IgD-negative memory B cell (primary cell): ENCODE data around the gene SCAP. TPM values are rescaled to one million over a fixed set of nuclear protein-coding genes. Genes with fewer than 3 reads are reported as not detected.
A peak's percentile ranks its signal among the peaks of the same experiment; 100 is the strongest.
"Not testable (repeated sequence)": the region's sequence is repeated elsewhere in the genome, so short reads cannot be mapped to it uniquely, and the experiment has no call there.

ENCODE experiments used
- H3K27ac Mint-ChIP-seq, 3 donors: one replicate each; pipeline ENCODE4 v1.8.0; 2020 to 2022; ENCODE audit warnings: mild to moderate bottlenecking in 3 of 3, mixed read lengths in 3 of 3, moderate library complexity in 1 of 3
- H3K27me3 Mint-ChIP-seq: one replicate; pipeline ENCODE4 v1.8.0; 2021; ENCODE audit warnings: mixed read lengths
- H3K36me3 Mint-ChIP-seq: one replicate; pipeline ENCODE4 v1.8.0; 2020; ENCODE audit warnings: mild to moderate bottlenecking, mixed read lengths
- H3K4me1 Mint-ChIP-seq, 3 donors: one replicate each; pipeline ENCODE4 v1.8.0; 2020 to 2022; ENCODE audit warnings: mixed read lengths in 3 of 3, mild to moderate bottlenecking in 1 of 3
- H3K4me3 Mint-ChIP-seq, 4 donors: one replicate each; pipeline ENCODE4 v1.8.0; 2020 to 2022; ENCODE audit warnings: mild to moderate bottlenecking in 4 of 4, mixed read lengths in 4 of 4, moderate library complexity in 3 of 4
- H3K9me3 Mint-ChIP-seq, 3 donors: one replicate each; pipeline ENCODE4 v1.8.0; 2020 to 2021; ENCODE audit warnings: mixed read lengths in 3 of 3, mild to moderate bottlenecking in 1 of 3
- polyA plus RNA-seq: library from polyadenylated mRNA; unstranded; fragments of 300-500 nt; fragmentation: Illumina TruSeq; gene quantifications from one replicate; pipeline ENCODE4 v1.2.3, GENCODE V29; 2021

SCAP gene
- polyA plus RNA-seq, 1 donor from 2014 or later: 38.7 TPM

DNA sequence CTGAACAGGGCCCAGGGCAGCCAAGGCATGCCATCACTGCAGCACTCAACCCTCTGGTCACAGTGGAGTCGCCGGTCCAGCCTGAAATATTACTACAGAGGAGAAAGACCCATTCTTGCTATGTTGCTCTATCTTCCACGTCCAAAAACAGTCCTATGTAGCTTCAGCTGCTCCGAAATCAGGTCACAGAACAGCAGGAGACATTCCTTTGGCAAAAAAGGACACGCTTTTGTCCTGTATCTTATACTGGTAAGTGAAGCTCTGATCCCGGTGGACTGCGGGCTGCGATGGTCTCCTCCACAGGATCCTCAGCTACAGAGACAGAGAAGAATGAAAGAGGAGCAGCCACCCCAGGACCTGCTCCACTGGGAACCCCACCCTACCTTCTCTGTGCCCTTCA lies 20.1 kb upstream of the SCAP start:
- no peaks in the 10 kb centered on the region for H3K9me3 Mint-ChIP-seq
- peaks cover 8% of the 10 kb centered on the region for H3K36me3 Mint-ChIP-seq
- no peak overlapping the region for H3K27ac Mint-ChIP-seq
- no peaks in the 10 kb centered on the region for H3K27me3 Mint-ChIP-seq
- H3K4me3 Mint-ChIP-seq: no peak overlapping the region
- H3K4me1 Mint-ChIP-seq: peaks cover 9 to 17% (median 13%) of the 10 kb centered on the region in 3 donors

DNA sequence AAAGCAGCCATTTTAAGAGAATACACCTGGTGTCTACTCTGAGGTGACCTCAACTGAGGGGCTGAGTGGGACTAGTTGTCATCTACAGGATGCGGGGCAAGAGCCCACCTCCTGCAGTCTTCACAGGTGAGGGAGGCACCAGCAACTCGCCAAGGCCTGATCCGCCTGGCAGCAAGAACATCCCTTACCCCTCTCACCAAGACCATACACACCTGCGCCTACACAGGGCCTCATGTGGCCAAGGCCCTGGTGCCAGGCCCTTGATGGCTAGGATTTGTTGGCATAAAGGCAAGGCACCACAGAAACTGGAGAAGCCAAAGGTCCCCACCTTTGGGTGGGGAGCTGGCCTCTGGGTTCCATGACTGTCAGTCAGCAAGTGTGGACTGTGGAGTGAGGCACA lies 19.4 kb upstream of the SCAP start:
- no peaks in the 10 kb centered on the region for H3K27me3 Mint-ChIP-seq
- H3K4me1 Mint-ChIP-seq: peaks cover 10 to 17% (median 15%) of the 10 kb centered on the region in 3 donors
- H3K27ac Mint-ChIP-seq: no peak overlapping the region
- H3K36me3 Mint-ChIP-seq: peaks cover 8% of the 10 kb centered on the region
- no peaks in the 10 kb centered on the region for H3K9me3 Mint-ChIP-seq
- H3K4me3 Mint-ChIP-seq: no peak overlapping the region

DNA sequence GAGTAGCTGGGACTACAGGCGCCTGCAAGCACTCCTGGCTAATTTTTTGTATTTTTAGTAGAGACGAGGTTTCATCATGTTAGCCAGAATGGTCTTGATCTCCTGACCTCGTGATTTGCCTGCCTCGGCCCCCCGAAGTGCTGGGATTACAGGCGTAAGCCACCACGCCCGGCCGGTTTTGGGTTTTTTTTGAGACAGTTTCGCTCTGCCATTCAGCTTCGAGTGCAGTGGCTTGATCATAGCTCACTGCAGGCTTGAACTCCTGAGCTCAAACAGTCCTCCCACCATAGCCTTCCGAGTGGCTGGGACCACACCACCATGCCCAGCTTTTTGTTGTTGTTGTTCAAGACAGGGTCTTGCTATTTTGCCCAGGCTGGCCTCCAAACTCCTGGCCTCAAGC lies 16.0 kb upstream of the SCAP start:
- H3K36me3 Mint-ChIP-seq: peaks cover 4% of the 10 kb centered on the region
- H3K4me3 Mint-ChIP-seq: peak overlapping the region in 2 of 4 donors; percentile 55 to 78
- H3K27me3 Mint-ChIP-seq: no peaks in the 10 kb centered on the region
- H3K9me3 Mint-ChIP-seq: no peaks in the 10 kb centered on the region
- H3K4me1 Mint-ChIP-seq: peaks cover 10 to 15% (median 14%) of the 10 kb centered on the region in 3 donors
- H3K27ac Mint-ChIP-seq: no peak overlapping the region

DNA sequence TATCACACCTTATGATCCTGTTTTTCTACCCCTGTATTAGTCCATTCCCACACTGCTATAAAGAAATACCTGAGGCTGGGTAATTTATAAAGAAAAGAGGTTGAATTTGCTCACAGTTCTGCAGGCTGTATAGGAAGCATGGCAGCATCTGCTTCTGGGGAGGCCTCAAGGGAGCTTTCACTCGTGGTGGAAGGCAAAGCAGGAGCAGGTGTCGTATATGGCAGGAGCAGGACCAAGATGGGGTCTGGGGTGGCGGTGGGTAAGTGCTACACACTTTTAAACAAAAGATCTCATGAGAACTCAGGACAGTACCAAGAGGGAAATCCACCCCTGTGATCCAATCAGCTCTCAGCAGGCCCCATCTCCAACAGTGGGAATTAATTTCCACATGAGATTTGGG lies 15.4 kb upstream of the SCAP start:
- no peaks in the 10 kb centered on the region for H3K27me3 Mint-ChIP-seq
- H3K27ac Mint-ChIP-seq: peak overlapping the region in 2 of 3 donors; percentile 35 to 59
- no peaks in the 10 kb centered on the region for H3K9me3 Mint-ChIP-seq
- H3K36me3 Mint-ChIP-seq: peaks cover 2% of the 10 kb centered on the region
- H3K4me1 Mint-ChIP-seq: peaks cover 10 to 15% (median 14%) of the 10 kb centered on the region in 3 donors
- H3K4me3 Mint-ChIP-seq: peak overlapping the region in 2 of 4 donors; percentile 55 to 63

DNA sequence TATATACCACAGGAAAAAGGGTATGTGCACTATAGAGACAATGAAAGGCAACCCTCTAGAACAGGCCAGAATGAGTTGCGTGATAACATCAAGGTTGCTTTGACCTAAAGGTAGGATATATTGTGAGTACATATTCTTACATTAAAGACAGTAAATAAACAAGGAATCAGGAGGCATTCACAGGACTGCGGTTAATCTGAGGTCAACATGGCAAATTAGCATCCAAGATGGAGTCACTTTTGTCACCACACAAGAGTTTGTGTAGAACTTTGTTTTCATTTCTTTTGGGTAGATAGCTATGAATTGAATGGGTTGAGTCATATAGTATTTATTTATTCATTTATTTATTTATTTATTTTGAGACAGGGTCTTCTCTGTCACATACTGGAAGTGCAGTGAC lies 11.5 kb upstream of the SCAP start:
- Mint-ChIP-seq H3K27me3 (no peaks in the 10 kb centered on the region), H3K4me1 (peaks cover 6 to 8% (median 8%) of the 10 kb centered on the region in 3 donors), H3K9me3 (no peaks in the 10 kb centered on the region), H3K36me3 (no peaks in the 10 kb centered on the region), H3K27ac (no peak overlapping the region), H3K4me3 (no peak overlapping the region)

DNA sequence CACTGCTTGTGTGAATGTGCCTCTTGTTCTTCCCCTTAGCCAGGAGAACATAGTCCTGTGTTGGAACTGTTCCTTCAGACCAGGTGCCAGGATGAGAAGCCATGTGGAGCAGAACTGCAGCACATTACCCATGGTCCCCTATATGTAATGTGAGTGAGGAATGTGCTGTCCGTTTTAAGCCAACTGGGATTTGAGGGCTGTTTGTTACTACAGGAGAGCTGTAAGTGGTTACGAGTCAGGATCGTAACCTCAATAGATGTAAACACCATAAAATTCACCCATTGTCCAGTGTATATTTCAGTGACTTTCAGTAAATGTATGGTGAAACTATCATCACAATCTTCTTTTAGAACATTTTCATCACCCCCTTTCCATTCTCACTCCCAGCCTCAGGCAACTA lies 10.1 kb upstream of the SCAP start:
- H3K27me3 Mint-ChIP-seq: no peaks in the 10 kb centered on the region

DNA sequence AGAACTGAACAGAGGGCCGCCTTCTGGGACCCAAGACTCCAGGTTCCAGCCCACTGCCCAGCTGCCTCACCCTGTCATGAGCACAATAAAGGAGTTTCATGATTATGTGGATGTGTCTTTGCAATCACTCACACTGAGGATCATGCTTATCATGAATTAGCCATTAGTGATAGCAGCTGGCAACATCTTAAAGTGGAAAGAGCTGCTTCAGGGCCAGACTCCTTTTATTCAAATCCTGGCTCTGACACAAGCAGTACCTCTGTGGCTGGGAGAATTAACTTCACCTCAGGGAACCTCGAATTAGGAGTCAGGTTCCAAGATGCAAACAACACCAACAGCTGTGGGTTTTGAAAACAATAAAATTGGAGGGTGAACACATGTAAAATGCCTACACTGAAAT lies 6.6 kb upstream of the SCAP start:
- no peak overlapping the region for H3K4me3 Mint-ChIP-seq
- H3K27ac Mint-ChIP-seq: peak overlapping the region in 1 of 3 donors; percentile 67
- no peaks in the 10 kb centered on the region for H3K36me3 Mint-ChIP-seq
- no peaks in the 10 kb centered on the region for H3K9me3 Mint-ChIP-seq
- H3K4me1 Mint-ChIP-seq: peaks cover 0 to 2% (median 0%) of the 10 kb centered on the region in 3 donors
- no peaks in the 10 kb centered on the region for H3K27me3 Mint-ChIP-seq

More for the DNA sequence above, 10.1 kb upstream of the SCAP start:
- Mint-ChIP-seq H3K4me3 (no peak overlapping the region), H3K27ac (peak overlapping the region in 1 of 3 donors; percentile 22), H3K4me1 (peaks cover 0 to 4% (median under 1%) of the 10 kb centered on the region in 3 donors), H3K36me3 (no peaks in the 10 kb centered on the region), H3K9me3 (no peaks in the 10 kb centered on the region)

DNA sequence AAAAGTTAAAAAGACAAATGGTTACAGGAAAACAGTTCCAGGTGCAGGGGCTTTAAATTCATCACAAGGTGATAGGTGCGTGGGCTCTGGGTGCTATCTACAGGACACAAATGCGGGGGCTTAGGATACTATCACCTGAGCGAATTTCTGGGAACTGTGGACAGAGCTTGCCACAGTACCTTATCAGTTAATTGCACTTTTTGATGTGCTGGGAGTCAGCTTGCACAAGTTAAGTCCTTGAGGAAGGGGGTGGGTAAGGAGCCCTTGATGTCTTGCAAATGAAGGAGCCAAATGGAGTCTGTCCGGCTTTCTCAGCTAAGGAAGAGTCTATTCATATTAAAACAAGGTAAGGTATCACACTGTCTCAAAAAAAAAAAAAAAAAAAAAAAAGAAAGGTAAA lies 6.0 kb upstream of the SCAP start:
- not testable (repeated sequence) for H3K4me1 Mint-ChIP-seq, H3K9me3 Mint-ChIP-seq, H3K27me3 Mint-ChIP-seq, H3K4me3 Mint-ChIP-seq, H3K36me3 Mint-ChIP-seq
- peak overlapping the region in 1 of 3 donors; percentile 67 for H3K27ac Mint-ChIP-seq

DNA sequence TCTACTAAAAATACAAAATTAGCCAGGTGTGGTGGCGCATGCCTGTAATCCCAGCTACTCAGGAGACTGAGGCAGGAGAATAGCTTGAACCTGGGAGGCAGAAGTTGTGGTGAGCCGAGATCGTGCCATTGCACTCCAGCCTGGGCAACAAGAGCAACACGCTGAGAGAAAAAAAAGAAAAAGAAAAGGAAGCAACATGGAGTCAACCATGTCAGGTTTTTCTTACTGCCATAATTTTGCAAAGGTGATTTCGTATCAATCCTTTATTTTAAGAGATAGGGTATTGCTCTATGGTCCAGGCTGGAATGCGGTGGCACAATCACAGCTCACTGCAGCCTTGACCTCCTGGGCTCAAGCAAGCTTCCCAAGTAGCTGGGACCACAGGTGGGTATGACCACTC lies 4.5 kb upstream of the SCAP start:
- H3K4me3 Mint-ChIP-seq: not testable (repeated sequence)

DNA sequence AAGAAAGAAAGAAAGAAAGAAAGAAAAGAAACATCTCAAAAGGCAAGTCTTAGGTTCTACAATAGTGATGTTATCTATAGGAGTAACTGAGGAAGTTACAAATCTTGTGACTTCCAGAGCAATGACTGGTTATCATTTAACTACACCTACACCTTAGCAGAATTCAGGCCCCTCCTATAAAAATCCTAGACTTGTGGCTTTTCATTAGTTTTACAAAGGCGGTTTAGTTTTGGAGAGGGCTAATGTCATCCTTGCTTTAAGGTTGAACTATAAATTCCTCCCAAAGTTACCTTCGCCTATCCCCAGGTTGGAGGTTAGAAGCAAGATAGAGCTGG lies 4.1 kb upstream of the SCAP start:
- Mint-ChIP-seq H3K27me3 (no peaks in the 10 kb centered on the region), H3K27ac (no peak overlapping the region), H3K9me3 (no peaks in the 10 kb centered on the region), H3K36me3 (peaks cover 1% of the 10 kb centered on the region), H3K4me1 (peaks cover 5 to 12% (median 10%) of the 10 kb centered on the region in 3 donors), H3K4me3 (no peak overlapping the region)

More for the DNA sequence above, 4.5 kb upstream of the SCAP start:
- H3K27me3 Mint-ChIP-seq, H3K36me3 Mint-ChIP-seq, H3K27ac Mint-ChIP-seq, H3K9me3 Mint-ChIP-seq, H3K4me1 Mint-ChIP-seq: not testable (repeated sequence)

DNA sequence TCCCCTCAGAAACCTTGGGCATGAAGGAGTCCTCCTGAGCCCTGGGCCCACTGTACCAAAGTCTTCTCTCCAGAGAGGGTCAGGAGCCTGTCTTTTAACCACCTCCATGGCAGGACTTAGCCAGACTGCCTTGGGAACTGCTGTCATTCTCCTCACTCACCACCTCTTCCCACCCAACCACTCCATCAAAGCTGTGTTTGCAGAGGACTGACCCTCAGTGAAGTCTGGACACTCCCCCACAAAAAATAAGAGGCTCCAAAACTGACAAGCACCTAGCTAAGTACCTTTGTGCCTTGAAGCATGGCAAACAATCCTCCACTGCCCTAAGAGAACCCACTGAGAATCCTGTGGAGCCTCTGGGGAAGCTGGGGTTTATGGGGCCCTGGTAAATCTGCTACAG lies 2.3 kb upstream of the SCAP start:
- peaks cover 1% of the 10 kb centered on the region for H3K36me3 Mint-ChIP-seq
- H3K9me3 Mint-ChIP-seq: no peaks in the 10 kb centered on the region
- peak overlapping the region in 1 of 3 donors; percentile 31 for H3K27ac Mint-ChIP-seq
- H3K4me3 Mint-ChIP-seq: peak overlapping the region in 2 of 4 donors; percentile 12 to 35
- H3K4me1 Mint-ChIP-seq: peaks cover 12 to 22% (median 21%) of the 10 kb centered on the region in 3 donors
- H3K27me3 Mint-ChIP-seq: no peaks in the 10 kb centered on the region

DNA sequence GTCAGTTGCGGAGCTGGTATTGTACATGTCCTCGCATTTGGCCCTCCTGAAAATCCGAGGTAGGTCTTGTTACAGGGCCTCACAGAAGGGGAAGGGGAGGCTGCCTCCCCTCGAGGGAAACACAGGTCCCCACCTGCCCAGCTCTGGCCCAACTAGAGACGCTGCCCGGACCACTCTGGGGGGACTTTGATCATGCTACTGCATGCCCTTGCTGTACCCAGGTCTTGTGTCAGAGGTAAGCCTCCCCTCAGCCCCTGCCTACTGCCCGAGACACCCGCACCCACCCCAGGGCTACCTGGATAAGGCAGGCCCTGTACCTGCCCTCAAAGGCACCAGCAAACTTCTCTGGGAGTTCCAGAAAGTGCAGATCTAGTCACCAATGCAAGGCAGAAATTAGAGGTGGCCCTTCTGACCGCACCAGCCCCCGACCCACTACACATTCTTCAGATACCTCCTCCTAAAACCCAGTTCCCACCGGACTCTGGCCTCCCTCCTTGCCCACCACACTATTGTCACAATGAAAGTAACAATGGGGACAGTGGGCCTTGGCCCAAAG lies 981 bp upstream of the SCAP start:
- no peaks in the 10 kb centered on the region for H3K9me3 Mint-ChIP-seq

DNA sequence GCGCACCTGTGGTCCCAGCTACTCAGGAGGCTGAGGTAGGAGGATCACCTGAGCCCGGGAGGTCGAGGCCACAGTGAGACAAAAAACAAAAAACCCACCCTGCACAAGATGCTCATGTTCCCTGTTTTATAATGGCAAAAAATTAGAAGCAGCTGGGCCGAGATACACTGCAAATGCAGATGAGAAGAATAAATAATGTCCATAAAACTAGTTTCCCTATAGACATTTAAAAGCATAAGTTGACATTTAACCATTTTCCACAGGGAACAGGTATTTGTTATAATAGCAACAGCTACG lies 537 bp upstream of the SCAP start:
- peaks cover 12 to 26% (median 26%) of the 10 kb centered on the region in 3 donors for H3K4me1 Mint-ChIP-seq
- peak overlapping the region; percentile 81 to 93 (median 92) for H3K27ac Mint-ChIP-seq
- no peaks in the 10 kb centered on the region for H3K27me3 Mint-ChIP-seq
- H3K4me3 Mint-ChIP-seq: peak overlapping the region; percentile 83 to 95 (median 90)
- H3K9me3 Mint-ChIP-seq: no peaks in the 10 kb centered on the region
- peaks cover 2% of the 10 kb centered on the region for H3K36me3 Mint-ChIP-seq

More for the DNA sequence above, 981 bp upstream of the SCAP start:
- Mint-ChIP-seq H3K4me3 (peak overlapping the region in 3 of 4 donors; percentile 17 to 90 (median 72)), H3K27me3 (no peaks in the 10 kb centered on the region), H3K27ac (peak overlapping the region; percentile 81 to 93 (median 92)), H3K36me3 (peaks cover 1% of the 10 kb centered on the region), H3K4me1 (peaks cover 12 to 26% (median 25%) of the 10 kb centered on the region in 3 donors)

DNA sequence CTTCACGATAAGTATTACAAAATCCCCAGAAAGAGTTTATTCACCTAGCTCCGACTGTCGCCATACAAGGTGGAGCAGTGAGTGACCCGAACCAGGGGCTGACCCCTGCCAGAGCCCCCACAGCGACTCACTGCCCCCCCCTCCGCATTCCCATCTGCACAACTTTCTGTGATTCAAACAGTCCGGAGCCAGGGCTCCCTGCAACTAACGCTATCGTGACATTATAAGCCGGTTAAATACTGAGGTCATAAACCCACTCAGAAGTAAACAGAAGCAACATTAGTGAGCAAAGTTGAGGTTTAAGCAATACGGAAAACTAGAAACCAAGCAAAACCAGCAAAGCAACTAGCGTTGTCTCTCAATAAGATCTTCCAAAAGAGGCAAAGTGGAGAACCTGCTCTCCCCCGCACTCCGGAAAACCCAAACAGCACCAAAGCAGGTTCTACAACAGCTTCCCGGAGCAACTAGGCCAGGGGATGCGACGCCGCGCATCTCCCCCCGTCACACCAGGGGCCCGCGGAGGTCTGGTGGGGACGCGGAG lies 642 bp downstream of the SCAP start:
- Mint-ChIP-seq H3K9me3 (no peaks in the 10 kb centered on the region), H3K27me3 (no peaks in the 10 kb centered on the region), H3K36me3 (peaks cover 4% of the 10 kb centered on the region), H3K4me3 (peak overlapping the region; percentile 90 to 96 (median 92)), H3K27ac (peak overlapping the region; percentile 81 to 93 (median 85)), H3K4me1 (peaks cover 15 to 29% (median 26%) of the 10 kb centered on the region in 3 donors)

DNA sequence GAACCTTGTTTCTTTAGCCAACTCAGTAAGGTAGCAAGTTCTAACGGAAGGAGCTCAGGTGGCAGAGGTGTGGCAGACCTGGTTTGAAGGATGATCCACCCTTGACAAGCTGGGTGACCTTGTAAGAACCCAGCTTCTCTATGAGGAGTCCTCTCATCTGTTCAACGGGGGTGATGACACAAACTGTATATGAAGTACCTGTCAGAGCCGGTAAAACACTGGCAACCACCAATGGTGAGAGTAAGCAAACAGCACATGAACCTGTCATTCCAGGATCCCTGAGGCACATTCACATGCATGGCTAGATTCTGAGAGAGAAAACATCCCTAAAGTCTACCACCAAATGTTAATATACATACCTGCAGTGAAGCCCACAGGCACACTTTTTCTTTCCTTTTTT lies 2.4 kb downstream of the SCAP start:
- Mint-ChIP-seq H3K4me3 (peak overlapping the region in 3 of 4 donors; percentile 10 to 89 (median 39)), H3K4me1 (peaks cover 21 to 30% (median 26%) of the 10 kb centered on the region in 3 donors), H3K9me3 (no peaks in the 10 kb centered on the region), H3K27me3 (no peaks in the 10 kb centered on the region), H3K36me3 (peaks cover 4% of the 10 kb centered on the region), H3K27ac (peak overlapping the region; percentile 12 to 89 (median 71))

DNA sequence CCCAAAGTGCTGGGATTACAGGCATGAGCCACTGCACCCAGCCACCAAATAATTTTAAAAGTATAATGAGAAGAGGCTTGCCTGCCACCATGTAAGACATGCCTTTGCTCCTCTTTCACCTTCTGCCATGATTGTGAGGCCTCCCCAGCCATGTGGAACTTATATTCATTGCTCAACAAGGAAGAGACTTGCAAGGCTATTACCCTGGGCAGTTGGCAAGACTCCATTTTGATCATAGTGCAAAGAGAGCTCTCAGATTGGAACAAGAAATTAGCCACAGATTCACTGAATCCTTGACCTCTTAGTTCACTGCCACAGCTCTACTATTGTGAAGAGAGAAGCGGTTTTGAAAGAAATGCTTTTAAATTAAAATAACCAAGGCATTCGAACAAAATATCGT lies 6.1 kb downstream of the SCAP start:
- peaks cover 0 to 1% (median 0%) of the 10 kb centered on the region in 3 donors for H3K9me3 Mint-ChIP-seq
- H3K27me3 Mint-ChIP-seq: no peaks in the 10 kb centered on the region
- H3K36me3 Mint-ChIP-seq: peaks cover 18% of the 10 kb centered on the region
- H3K4me3 Mint-ChIP-seq: no peak overlapping the region
- H3K27ac Mint-ChIP-seq: no peak overlapping the region
- peaks cover 23 to 27% (median 24%) of the 10 kb centered on the region in 3 donors for H3K4me1 Mint-ChIP-seq
